Measurements from ENCODE around the gene VPS11.
"Not testable (repeated sequence)": the region's sequence is repeated elsewhere in the genome, so short reads cannot be mapped to it uniquely, and the experiment has no call there.

The VPS11 gene

GRCh38 chr11:119067371-119068222 lies at the start of gene VPS11:
Gene VPS11, plus strand, starts transcription at chr11:119067818. Its CDS starts 6 bp downstream, at chr11:119067824.
- peak; percentile 97 for DNase-seq (ENCODE audit: low read depth)

GRCh38 chr11:119018074-119018938 lies 49.3 kb upstream of the VPS11 start, which contains the start of the genes RPS25 and TRAPPC4:
Gene RPS25, minus strand, starts transcription at chr11:119018343. Its CDS starts 59 bp downstream, at chr11:119018284.
Gene TRAPPC4, plus strand, starts transcription at chr11:119018766. Its CDS starts 30 bp downstream, at chr11:119018796.
- peak; percentile 89 for DNase-seq (ENCODE audit: low read depth)

- no peak for DNase-seq (ENCODE audit: low read depth)
Measured at GRCh38 chr11:119019996-119020395, 47.6 kb upstream of the VPS11 start.

GRCh38 chr11:119021631-119022030 lies 46.0 kb upstream of the VPS11 start:
- DNase-seq (ENCODE audit: low read depth), result no peak

- DNase-seq (ENCODE audit: low read depth), result no peak
Measured at GRCh38 chr11:119023741-119024140, 43.9 kb upstream of the VPS11 start.

- no peak for DNase-seq (ENCODE audit: low read depth)
Measured at GRCh38 chr11:119024430-119025098, 43.1 kb upstream of the VPS11 start.

GRCh38 chr11:119025099-119025473 lies 42.5 kb upstream of the VPS11 start:
- DNase-seq (ENCODE audit: low read depth), result no peak

GRCh38 chr11:119025541-119025940 lies 42.1 kb upstream of the VPS11 start:
- no peak for DNase-seq (ENCODE audit: low read depth)

- DNase-seq (ENCODE audit: low read depth), result no peak
Measured at GRCh38 chr11:119025978-119026766, 41.4 kb upstream of the VPS11 start.

GRCh38 chr11:119026970-119027369 lies 40.6 kb upstream of the VPS11 start:
- DNase-seq (ENCODE audit: low read depth), result no peak

- no peak for DNase-seq (ENCODE audit: low read depth)
Measured at GRCh38 chr11:119027561-119028345, 39.9 kb upstream of the VPS11 start.

GRCh38 chr11:119028346-119029068 lies 39.1 kb upstream of the VPS11 start:
- no peak for DNase-seq (ENCODE audit: low read depth)

- DNase-seq (ENCODE audit: low read depth), result no peak
Measured at GRCh38 chr11:119029069-119029339, 38.6 kb upstream of the VPS11 start.

- no peak for DNase-seq (ENCODE audit: low read depth)
Measured at GRCh38 chr11:119029340-119030028, 38.1 kb upstream of the VPS11 start.

- no peak for DNase-seq (ENCODE audit: low read depth)
Measured at GRCh38 chr11:119030029-119030328, 37.6 kb upstream of the VPS11 start.

- DNase-seq (ENCODE audit: low read depth), result peak; percentile 99
Measured at GRCh38 chr11:119030329-119031047, 37.1 kb upstream of the VPS11 start, which contains the start of gene SLC37A4. Gene SLC37A4, minus strand, starts transcription at chr11:119030877.

GRCh38 chr11:119031912-119032280 lies 35.7 kb upstream of the VPS11 start:
- no peak for DNase-seq (ENCODE audit: low read depth)

- not testable (repeated sequence) for DNase-seq (ENCODE audit: low read depth)
Measured at GRCh38 chr11:119033421-119033820, 34.2 kb upstream of the VPS11 start.

GRCh38 chr11:119034813-119035212 lies 32.8 kb upstream of the VPS11 start:
- no peak for DNase-seq (ENCODE audit: low read depth)

Data from activated T-cell treated with anti-CD3 and anti-CD28 coated beads for 1 hour (primary cell).